HCT116 (cell line): ENCODE data around the gene SAA2. TPM values are rescaled to one million over a fixed set of nuclear protein-coding genes. Genes with fewer than 3 reads are reported as not detected.

Experiments used
- ATAC-seq: fragments of 200-7000 bp; cut with Tn5 transposase; 2 replicates; pipeline ENCODE4 v1.9.1; 2020; ENCODE audit warnings: mild to moderate bottlenecking, moderate library complexity
- BruUV-seq: library from RNA; stranded (reverse); fragments of 400-500 nt; replicated peaks from 2 replicates; lab custom pipeline; 2021; lab: Mats Ljungman, UMichigan
- CTCF ChIA-PET: fragments of 300-600 bp; sonication (Branson Sonifier 250); formaldehyde crosslinking; loops from one replicate; lab custom pipeline; 2021; ENCODE audit warnings: antibody characterized with exemption; lab: Charles Lee
- POLR2A ChIA-PET: fragments of 300-600, 350-600 bp; sonication (Branson Sonifier 250); formaldehyde crosslinking; loops from one replicate; lab custom pipeline; 2021; ENCODE audit warnings: antibody characterized with exemption; lab: Charles Lee
- RAD21 ChIA-PET, 2 experiments: fragments of 300-600 bp; sonication (Branson Sonifier 250); formaldehyde crosslinking; loops; one replicate each; lab custom pipeline; 2023; ENCODE audit warnings: low total read pairs in 2 of 2; ENCODE audit not compliant: uncharacterized antibody in 2 of 2, unreplicated experiment in 2 of 2, low non-redundant PET in 1 of 2; lab: Charles Lee
- DNase-seq: peaks from one replicate; pipeline ENCODE4 v3.0.0-alpha.2; 2010; ENCODE audit warnings: low read depth, low spot score
- H2AFZ ChIP-seq: fragments of 200-600 bp; shearing (Covaris generic), sonication (generic); 2 replicates; pipeline ENCODE4 v1.6.1; 2017; ENCODE audit warnings: low read depth, mixed run types, mixed read lengths, antibody characterized with exemption, low read length; ENCODE audit not compliant: poor library complexity, severe bottlenecking
- H3K27ac ChIP-seq: 2 replicates; pipeline ENCODE4 v1.5.1; 2012; ENCODE audit warnings: low read depth, low read length
- H3K27me3 ChIP-seq: fragments of 200-600 bp; sonication (generic); 2 replicates; pipeline ENCODE4 v1.6.1; 2016; ENCODE audit warnings: mixed run types, low read length, mixed read lengths; ENCODE audit not compliant: insufficient read depth
- H3K36me3 ChIP-seq, 2 experiments: fragments of 200-500 bp in 1 of 2; fragments of 200-600 bp in 1 of 2; sonication (Bioruptor generic) in 1 of 2; sonication (generic) in 1 of 2; 2 replicates each; pipeline versions ENCODE4 v1.5.1 to v1.6.1; 2014 to 2016; ENCODE audit warnings: low read length in 2 of 2, inconsistent platforms in 1 of 2, mixed read lengths in 1 of 2, mixed run types in 1 of 2; ENCODE audit not compliant: insufficient read depth in 2 of 2, control insufficient read depth in 1 of 2
- H3K4me1 ChIP-seq, 2 experiments: fragments of 200-600 bp in 1 of 2; sonication (generic) in 1 of 2; 2 replicates each; pipeline versions ENCODE4 v1.5.1 to v1.6.1; 2012 to 2017; ENCODE audit warnings: low read length in 2 of 2, inconsistent platforms in 1 of 2, mild to moderate bottlenecking in 1 of 2, mixed read lengths in 1 of 2, mixed run types in 1 of 2, moderate library complexity in 1 of 2; ENCODE audit not compliant: insufficient read depth in 2 of 2, control insufficient read depth in 1 of 2
- H3K4me2 ChIP-seq: fragments of 200-600 bp; sonication (generic); 2 replicates; pipeline ENCODE4 v1.6.1; 2017; ENCODE audit warnings: mixed run types, low read length, mixed read lengths
- H3K4me3 ChIP-seq, 2 experiments: fragments of 200-600 bp in 1 of 2; sonication (generic) in 1 of 2; replicated peaks in 1 of 2; 2 replicates each; pipeline ENCODE4 v1.5.1; 2011 to 2016; ENCODE audit warnings: low read length in 2 of 2, control low read depth in 1 of 2, low read depth in 1 of 2, mild to moderate bottlenecking in 1 of 2, mixed read lengths in 1 of 2, mixed run types in 1 of 2
- H3K79me2 ChIP-seq: fragments of 200-600 bp; sonication (generic); 2 replicates; pipeline ENCODE4 v1.6.1; 2017; ENCODE audit warnings: mild to moderate bottlenecking, mixed run types, low read length, moderate library complexity, mixed read lengths; ENCODE audit not compliant: insufficient read depth
- H3K9ac ChIP-seq: fragments of 200-600 bp; sonication (generic); 2 replicates; pipeline ENCODE4 v1.6.1; 2016; ENCODE audit warnings: low read length, mixed read lengths
- H3K9me2 ChIP-seq: fragments of 200-600 bp; sonication (generic), shearing (Covaris generic); 2 replicates; pipeline ENCODE4 v1.6.1; 2017; ENCODE audit warnings: mixed run types, mild to moderate bottlenecking, moderate library complexity; ENCODE audit not compliant: insufficient read depth
- H3K9me3 ChIP-seq, 2 experiments: fragments of 200-500 bp in 1 of 2; fragments of 200-600 bp in 1 of 2; sonication (Bioruptor generic) in 1 of 2; sonication (generic) in 1 of 2; 2 replicates each; pipeline ENCODE4 v1.6.1; 2014 to 2017; ENCODE audit warnings: low read length in 2 of 2, mixed read lengths in 2 of 2, inconsistent platforms in 1 of 2, low read depth in 1 of 2, mild to moderate bottlenecking in 1 of 2, mixed run types in 1 of 2, moderate library complexity in 1 of 2; ENCODE audit not compliant: control insufficient read depth in 1 of 2, insufficient read depth in 1 of 2
- H4K20me1 ChIP-seq: fragments of 200-600 bp; sonication (generic), shearing (Covaris generic); 2 replicates; pipeline ENCODE4 v1.6.1; 2017; ENCODE audit warnings: mixed run types, mild to moderate bottlenecking, moderate library complexity; ENCODE audit not compliant: insufficient read depth
- CBX3 ChIP-seq: IDR thresholded peaks from 2 replicates; pipeline ENCODE4 v1.6.1; 2012; ENCODE audit warnings: low read depth
- EZH2 ChIP-seq: fragments of 200-600 bp; sonication (generic); IDR thresholded peaks from 2 replicates; pipeline ENCODE4 v1.6.1; 2017; ENCODE audit warnings: antibody characterized with exemption, mixed run types
- MAX ChIP-seq: IDR thresholded peaks from 2 replicates; pipeline ENCODE4 v1.6.1; 2012
- POLR2A ChIP-seq: IDR thresholded peaks from 2 replicates; pipeline ENCODE4 v1.7.0; 2011; ENCODE audit warnings: borderline replicate concordance; ENCODE audit not compliant: insufficient read depth, insufficient read length; ENCODE audit errors: extremely low read depth
- POLR2AphosphoS5 ChIP-seq: IDR thresholded peaks from 2 replicates; pipeline ENCODE4 v1.6.1; 2011; ENCODE audit warnings: mild to moderate bottlenecking, low read depth, low read length, moderate library complexity
- REST ChIP-seq: IDR thresholded peaks from 2 replicates; pipeline ENCODE4 v1.6.1; 2012; ENCODE audit warnings: low read depth
- ZFX ChIP-seq: fragments of 450-650 bp; IDR thresholded peaks from 2 replicates; pipeline ENCODE4 v1.6.1; 2017
- intact Hi-C: fragments of 100-400 bp; cut with micrococcal nuclease; formaldehyde crosslinking; loops from 2 replicates; pipeline ENCODE4 v1.10.0; 2022
- total RNA-seq: library from RNA; stranded (reverse); gene quantifications from one replicate; pipeline ENCODE4 v1.2.1, GENCODE V29; 2021; ENCODE audit not compliant: unreplicated experiment

Gene SAA2
- total RNA-seq, 1 experiment from 2014 or later = 5.2 TPM

- no peaks in the 10 kb centered on the region for H3K4me1 ChIP-seq
These were observed 27.1 kb downstream of the SAA2 start for GRCh38 chr11:18221274-18221876.

More at GRCh38 chr11:18221274-18221876, 27.1 kb downstream of the SAA2 start:
- no peaks in the 10 kb centered on the region for H3K36me3 ChIP-seq
- intact Hi-C loops = no loop called here
- no peak overlapping the region for H2AFZ ChIP-seq
- BruUV-seq = no TSS peak
- no peaks in the 10 kb centered on the region for H4K20me1 ChIP-seq
- no peaks in the 10 kb centered on the region for H3K9me3 ChIP-seq
- H3K4me2 ChIP-seq = no peak overlapping the region
- H3K79me2 ChIP-seq = no peaks in the 10 kb centered on the region
- ATAC-seq (no peak), DNase-seq (no peak)
- no peak overlapping the region for H3K4me3 ChIP-seq
- TF ChIP-seq POLR2AphosphoS5 = no peak
- TF ChIP-seq EZH2 = no peak
- TF ChIP-seq REST = no peak
- TF ChIP-seq POLR2A = no peak
- no peak for TF ChIP-seq CBX3
- no peak for TF ChIP-seq ZFX
- no peak for TF ChIP-seq MAX
- H3K27ac ChIP-seq = no peak overlapping the region
- H3K9ac ChIP-seq = no peak overlapping the region
- POLR2A ChIA-PET = no interaction called here
- H3K27me3 ChIP-seq = no peaks in the 10 kb centered on the region; the same call in 1 of the 2 replicates
- H3K9me2 ChIP-seq = no peaks in the 10 kb centered on the region
- RAD21 ChIA-PET = no interaction called here
- CTCF ChIA-PET = no interaction called here
